Stimulated activated CD4-positive, alpha-beta T cell treated with anti-CD3 and anti-CD28 coated beads, TNF-alpha, amount 100 ng/mL, for 24 hours (primary cell): ENCODE measurements around the gene NOSTRIN.
"Not testable (repeated sequence)": the region's sequence is repeated elsewhere in the genome, so short reads cannot be mapped to it uniquely, and the experiment has no call there.

ENCODE experiments used
- DNase-seq, 3 experiments: peaks; one replicate each; pipeline ENCODE4 v3.0.0-alpha.2; 2020; ENCODE audit warnings: low read depth in 3 of 3

NOSTRIN gene

DNA sequence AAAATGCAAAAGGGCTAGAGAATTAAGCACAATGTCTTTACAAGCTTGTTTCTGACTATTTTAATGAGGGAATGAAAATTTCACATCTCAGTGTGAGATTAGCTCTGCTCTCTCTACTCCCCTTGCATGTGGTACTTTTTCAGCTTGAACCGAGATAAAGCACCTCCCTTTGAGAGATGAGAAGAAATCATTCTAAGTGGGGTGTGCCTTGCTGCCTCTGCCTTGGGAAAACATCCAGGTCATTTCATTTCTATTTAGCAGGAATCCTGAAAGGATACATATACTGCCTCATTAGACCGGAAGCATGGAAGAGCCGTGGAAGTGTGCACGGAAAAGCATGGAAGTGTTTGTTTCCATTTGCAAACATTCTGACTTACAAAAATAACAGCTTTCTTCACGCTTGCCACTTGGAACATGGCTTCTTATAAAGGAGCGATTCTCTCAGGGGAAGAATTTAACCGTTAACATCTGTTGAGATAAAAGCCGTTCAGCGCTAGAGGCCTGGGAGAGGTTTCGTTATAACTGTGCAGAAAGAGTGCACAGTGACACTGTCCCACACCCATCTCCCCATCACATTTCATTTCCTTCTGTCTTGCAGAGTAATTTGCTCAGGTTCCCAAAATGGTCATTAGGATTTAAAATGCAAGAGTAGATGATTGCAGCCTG, 16.7 kb downstream of the NOSTRIN start:
- no peak for DNase-seq

DNA sequence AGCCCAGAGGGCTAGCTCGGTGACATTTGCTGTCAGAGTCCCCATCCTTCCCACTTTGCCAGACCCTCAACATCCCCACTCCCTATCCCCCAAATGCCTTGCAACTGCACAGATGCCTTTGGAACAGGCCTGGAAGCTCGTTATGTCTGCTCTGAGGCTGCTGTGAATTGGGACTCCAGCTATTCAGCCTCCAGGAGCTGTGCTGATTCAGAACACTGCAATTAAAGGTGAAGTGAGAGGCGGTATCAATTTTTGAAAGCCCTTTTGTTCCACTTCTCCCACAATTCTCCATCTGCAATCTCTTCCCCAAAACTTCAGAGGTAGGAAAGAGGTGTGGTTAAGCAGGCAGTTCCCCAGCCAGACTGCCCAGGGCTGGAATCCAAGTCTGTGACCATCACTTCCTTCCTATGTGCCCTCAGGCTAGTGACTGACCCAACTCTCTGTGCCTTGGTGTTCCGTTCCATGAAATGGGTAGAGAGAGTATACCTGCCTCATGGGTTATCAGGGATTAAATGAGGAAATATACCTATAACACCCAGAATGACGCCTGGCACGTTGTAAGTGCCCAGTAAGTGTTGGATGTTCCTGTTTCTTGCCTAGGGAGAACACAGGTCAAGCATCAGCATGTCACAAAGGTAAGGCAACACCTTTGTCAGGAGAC, 17.5 kb downstream of the NOSTRIN start:
- DNase-seq = no peak

DNA sequence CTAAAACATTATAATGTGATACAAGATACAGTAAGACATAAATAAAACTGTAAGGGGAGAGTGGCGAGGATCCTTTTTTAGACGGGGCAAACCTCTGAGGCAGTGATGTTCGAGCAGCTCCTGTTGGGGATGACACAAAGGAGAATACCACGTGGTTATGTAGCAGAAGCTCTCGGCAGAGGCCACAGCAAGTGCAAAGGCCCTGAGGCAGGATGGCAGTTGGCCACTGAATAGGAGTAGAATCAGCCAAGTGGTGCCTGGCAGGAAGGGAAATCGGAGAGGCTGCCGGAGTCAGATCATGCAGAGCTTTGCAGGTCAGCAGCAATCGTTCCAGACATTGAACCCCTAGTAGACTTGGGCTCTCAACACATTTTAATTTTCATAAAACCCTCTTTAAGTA, 19.1 kb downstream of the NOSTRIN start:
- no peak for DNase-seq

DNA sequence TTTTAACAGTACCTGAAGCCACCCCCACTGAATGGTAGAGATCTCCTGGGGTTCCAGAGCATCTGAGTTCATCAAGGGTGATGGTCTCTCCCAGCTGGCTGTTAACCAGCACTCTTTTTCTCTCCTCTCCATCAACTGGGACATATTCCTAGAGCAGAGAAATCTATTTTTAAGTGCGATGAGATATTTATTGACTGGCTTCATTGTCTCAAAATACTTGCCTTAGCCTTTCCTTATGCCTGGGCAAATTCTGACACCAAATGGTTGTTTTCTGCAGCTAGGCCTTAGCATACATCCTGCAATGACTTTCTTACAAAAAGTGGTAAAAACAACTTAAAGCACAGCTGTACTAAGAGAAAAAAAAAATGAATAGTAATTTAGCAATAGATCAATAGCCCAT, 19.6 kb downstream of the NOSTRIN start:
- DNase-seq = no peak

DNA sequence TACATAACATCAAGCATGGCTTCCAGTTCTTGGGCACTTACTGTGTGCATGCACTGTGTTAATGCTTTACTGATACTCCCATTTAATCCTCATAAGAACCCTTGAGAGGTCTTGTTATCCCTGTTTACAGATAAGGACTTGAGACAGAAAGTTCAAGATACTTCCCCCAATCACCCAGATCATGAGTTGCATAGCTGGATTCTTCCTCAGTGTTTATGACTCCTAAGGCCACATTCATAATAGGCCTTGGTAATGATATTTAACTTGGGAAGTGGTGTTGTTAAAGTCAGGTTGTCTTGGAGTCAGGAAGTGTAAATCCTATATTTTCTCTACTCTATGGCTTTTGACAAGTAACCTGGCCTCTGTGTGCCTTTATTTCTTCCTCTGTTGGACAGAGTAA, 22.7 kb downstream of the NOSTRIN start:
- DNase-seq = no peak

DNA sequence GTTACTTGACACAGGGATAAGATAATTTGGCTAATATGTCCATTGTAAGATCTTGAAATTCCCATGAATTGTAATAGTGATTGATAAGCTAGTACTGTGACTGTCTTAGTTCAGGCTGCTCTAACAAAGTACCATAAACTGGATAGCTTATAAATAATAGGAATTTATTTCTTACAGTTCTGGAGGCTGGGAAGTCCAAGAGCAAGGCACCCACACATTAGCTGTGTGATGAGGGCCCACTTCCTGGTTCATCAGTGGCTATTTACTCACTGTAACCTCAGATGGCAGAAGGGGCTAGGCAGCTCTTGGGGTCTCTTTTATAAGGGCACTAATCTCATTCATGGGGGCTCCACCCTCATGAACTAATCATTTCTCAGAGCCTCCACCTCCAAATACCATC, 28.5 kb downstream of the NOSTRIN start:
- DNase-seq = no peak

DNA sequence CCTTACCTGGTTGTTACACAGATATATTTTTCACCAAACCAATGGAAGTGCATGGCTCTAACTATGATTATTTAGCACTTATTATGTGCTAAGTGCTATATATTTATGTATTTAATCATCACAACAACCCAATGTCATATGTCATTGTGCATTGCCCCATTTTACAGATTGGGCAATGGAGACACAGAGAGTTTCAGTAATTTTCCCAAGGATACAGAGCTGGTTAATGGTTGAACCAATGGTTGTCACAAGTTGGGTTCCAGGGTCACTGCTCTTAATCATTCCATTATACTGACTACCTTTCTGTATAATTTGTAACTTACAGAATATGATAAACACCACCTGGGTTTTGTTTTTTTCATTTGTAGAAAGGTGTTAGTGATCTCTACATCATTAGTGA, 29.2 kb downstream of the NOSTRIN start:
- no peak for DNase-seq

DNA sequence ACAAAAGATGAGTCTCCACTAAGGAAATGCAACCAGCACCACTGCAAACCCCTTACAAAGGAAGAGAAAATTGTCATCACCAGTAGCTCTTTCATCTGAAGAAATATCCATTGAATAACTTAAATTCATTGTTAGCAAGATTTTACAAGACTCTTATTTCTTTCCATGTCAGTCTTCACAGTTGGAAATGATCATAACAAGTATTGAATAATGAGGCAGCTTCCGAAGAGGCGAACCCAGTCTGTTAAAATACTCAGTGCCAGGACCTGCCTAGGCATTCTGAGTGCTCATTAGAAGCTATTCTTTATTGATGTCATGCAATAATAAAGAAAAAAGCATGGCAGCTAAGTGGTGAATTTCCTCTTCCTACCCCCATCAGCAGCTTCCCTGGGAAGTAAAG, 33.5 kb downstream of the NOSTRIN start:
- no peak for DNase-seq

DNA sequence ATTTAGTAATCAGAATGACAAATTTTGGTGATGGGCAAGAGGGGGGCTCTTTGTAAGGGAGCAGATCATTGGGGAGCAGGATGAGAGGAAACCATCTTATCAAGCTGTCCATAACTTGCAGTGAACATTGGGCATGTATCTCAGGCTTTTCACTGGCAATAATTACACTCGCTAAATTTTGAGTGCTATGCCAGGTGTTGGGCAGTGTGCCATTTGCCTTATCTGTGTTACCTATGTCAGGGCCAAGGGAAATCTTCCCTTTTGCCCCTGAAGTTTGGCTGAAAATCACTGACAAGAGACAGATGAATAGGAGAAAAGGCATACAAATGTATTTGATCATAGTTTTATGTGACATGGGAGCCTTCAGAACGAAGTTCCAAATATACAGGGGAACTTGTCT, 39.0 kb downstream of the NOSTRIN start:
- no peak for DNase-seq

DNA sequence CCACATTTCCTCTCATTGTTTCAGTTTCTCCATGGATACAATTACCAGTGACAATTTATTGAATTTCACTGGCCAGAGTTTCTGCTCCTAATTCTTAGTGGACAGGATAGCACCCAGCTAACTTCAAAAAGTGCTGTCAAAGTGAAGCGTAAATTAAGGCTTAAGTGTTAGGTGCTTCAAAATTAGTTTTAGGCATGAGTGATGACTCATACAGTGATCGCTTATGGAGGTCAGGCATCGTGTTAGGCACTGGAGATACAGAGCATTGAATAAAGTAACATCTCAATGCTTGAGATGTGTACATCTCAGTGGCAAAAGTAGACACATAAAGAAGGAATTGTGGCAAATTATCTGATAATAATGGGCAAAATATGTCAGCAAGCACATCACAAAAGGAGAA, 40.8 kb downstream of the NOSTRIN start:
- DNase-seq = no peak

DNA sequence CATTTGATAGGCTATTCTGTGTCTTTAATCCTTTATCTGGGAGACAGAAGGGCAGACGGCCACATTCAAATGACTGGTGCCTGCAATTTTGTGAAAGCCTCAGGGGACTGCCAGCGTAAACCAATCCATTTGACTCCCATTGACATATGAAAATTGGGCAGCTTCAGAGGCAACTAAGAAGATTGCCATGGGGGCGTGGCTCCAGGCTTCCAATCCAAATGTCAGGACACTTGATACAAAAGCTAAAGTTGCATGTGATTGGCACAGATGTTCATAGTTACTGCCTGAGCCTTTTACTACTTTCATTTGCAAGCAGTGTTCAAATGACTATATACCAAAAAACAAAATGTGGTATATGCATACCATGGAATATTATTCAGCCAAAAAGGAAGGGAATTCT, 45.8 kb downstream of the NOSTRIN start:
- no peak for DNase-seq

DNA sequence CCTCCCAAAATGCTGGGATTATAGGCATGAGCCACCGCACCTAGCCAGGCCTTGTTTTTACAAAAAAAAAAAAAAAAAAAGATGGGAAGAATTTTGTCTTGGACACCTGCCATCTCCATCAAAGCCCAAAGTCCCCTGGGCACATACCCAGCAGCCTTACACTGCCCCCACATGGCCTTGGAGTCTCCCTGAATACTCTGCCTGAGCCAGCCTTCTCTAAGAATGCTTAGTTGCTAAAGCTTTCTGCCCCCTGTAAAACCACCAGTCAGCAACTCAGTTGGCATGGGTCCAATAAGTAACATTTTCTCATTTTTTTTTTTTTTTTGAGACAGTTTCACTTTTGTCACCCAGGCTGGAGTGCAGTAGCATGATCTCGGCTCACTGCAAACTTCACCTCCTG, 47.2 kb downstream of the NOSTRIN start:
- no peak for DNase-seq

DNA sequence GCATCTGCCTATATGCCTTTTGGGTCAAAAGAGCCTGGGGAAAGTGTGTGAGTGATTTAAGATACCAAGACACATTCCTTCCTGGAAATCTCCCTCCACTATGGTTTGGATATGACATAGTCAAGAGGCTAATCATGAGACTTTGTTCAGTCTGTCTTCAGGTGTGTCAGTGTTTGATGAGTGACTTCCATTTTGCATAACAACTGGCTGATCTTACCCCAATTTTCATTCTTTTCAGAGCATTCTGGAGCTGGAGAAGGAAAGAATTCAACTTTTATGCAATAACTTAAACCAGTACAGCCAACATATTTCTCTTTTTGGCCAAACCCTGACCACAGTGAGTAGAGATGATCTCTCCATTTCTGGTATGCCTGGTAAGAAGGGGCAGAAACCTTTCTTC, 48.4 kb downstream of the NOSTRIN start:
- no peak for DNase-seq

DNA sequence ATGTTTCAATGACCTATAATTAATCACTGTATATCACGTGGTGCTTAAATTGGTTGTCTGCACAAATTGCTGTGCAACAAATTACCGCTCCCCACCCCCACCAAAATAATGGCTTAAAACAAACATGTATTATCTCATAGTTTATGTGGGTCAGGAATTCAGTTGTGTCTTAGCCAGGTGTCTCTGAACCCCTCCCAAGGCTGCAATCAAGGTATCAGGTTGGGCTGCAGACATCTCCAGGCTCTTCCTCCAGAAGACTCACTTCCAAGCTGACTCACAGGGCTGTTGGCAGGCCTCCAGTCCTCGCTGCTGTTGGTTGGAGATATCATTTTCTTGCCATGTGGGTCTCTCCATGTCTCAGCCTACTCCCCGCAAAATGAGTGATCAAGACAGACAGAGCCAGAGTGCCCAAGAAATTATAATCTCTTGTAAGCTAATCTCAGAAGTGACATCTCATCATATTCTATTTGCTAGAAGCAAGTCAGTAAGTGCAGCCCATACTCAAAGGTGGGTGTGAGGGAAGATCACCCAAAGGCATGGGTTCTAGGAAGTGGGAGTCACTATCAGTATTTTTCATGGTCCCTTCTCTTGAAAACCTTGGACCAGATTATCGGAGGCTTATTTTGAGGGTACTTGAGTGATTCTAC, 49.4 kb downstream of the NOSTRIN start:
- DNase-seq = no peak

DNA sequence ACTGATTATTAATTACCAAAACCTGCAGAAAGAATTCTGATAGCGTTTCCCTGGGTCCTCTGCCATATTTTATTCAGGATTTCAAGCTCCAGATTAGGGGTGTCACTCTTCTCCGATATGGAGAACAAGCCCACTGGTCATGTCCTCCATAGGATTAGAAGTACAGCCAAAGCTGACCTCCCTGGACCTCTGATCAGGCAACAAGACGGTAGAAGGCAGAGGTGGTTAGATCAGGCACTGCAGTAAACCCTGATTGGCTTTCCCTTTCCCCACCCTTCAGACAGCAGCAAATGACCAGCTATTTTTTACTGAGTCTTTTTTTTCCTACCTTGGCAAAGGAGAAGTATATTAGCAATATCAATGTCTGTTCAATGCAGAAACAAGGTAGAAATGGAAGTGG, 50.0 kb downstream of the NOSTRIN start:
- DNase-seq = no peak

DNA sequence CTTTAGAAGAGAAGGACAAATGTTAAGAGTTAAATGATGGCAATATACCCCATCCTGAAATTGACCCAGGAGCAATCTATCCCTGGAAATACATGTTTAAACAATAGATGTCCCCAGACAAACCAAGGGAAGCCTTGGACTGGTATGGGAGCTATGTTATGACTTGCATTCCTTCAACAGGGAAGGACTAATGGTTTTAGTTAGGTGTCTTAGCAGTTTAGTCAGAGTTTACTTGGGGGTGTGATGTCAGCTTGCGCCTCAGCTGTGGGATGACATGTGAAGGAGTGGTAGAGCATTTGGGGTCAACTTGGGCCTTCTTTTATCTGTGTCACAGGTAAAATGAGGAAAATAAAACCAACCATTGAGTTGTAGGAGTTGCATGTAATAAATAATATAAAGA, 51.0 kb downstream of the NOSTRIN start:
- DNase-seq = no peak

DNA sequence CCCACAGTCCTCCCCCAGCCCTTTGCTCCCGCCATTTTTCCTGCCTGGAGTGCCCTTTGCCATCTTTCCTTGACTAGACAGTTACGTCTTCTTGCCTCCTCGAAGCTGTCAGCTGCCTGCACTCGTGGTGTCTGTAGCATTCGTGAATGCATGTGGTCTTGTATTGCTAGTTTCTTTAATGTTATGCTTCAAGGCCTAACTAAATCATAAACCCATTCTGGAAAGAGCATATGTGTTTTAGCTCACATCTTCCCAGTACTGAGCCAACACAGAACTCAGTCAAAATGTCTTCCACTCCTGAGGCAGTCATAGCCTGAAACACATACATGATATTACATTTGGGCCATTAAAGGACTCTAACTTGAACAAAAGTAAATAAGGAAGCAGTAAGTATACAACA, 52.2 kb downstream of the NOSTRIN start:
- DNase-seq = no peak

DNA sequence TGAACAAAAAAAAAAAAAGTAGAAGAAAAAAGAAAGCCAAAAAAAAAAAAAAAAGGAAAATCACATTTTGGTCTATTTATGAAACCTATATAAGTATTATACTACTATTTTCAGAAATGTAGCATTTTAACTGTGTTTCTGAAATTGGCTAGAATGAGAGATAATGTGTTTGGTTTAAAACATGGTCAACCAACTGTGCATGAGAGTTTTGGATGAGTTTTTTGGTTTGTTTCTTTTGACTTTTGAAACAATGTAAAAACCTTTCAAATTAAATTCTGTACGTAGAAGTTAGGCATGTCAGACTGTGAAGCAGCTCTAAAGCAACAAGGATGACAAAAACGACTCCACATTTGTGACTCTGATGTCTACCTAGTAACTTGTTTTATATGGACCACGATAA, 53.2 kb downstream of the NOSTRIN start:
- DNase-seq = no peak

DNA sequence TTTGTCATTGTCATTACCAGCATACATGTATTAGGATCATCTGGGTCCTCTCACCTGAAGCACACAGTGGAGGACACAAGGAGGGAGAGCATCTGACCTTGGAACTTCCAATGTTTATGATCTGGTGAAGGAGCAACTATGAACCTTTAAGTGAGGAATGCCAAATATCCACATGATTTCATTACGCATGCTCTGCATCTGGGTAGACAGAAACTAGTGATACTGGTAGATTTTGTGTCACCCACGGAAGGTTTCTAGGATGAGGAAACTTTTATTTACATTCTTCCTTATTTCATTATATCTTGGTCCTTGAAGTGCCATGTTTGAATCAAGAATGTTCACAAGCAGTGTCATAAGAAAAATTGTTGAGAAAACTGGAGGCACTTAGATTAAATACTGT, 55.7 kb downstream of the NOSTRIN start:
- DNase-seq = no peak

DNA sequence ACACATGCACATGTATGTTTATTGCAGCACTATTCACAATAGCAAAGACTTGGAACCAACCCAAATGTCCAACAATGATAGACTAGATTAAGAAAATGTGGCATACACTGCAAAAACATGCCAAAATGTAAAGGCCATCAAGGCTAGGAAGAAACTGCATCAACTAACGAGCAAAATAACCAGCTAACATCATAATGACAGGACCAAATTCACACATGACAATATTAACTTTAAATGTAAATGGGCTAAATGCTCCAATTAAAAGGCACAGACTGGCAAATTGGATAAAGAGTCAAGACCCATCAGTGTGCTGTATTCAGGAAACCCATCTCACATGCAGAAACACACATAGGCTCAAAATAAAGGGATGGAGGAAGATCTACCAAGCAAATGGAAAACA, 64.7 kb downstream of the NOSTRIN start:
- not testable (repeated sequence) for DNase-seq

DNA sequence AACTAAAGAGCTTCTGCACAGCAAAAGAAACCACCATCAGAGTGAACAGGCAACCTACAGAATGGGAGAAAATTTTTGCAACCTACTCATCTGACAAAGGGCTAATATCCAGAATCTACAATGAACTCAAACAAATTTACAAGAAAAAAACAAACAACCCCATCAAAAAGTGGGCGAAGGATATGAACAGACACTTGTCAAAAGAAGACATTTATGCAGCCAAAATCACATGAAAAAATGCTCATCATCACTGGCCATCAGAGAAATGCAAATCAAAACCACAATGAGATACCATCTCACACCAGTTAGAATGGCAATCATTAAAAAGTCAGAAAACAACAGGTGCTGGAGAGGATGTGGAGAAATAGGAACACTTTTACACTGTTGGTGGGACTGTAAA, 67.9 kb downstream of the NOSTRIN start:
- not testable (repeated sequence) for DNase-seq

DNA sequence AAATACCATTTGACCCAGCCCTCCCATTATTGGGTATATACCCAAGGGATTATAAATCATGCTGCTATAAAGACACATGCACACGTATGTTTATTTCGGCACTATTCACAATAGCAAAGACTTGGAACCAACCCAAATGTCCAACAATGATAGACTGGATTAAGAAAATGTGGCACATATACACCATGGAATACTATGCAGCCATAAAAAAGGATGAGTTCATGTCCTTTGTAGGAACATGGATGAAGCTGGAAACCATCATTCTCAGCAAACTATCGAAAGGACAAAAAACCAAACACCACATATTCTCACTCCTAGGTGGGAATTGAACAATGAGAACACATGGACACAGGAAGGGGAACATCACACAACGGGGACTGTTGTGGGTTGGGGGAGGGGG, 68.4 kb downstream of the NOSTRIN start:
- not testable (repeated sequence) for DNase-seq

DNA sequence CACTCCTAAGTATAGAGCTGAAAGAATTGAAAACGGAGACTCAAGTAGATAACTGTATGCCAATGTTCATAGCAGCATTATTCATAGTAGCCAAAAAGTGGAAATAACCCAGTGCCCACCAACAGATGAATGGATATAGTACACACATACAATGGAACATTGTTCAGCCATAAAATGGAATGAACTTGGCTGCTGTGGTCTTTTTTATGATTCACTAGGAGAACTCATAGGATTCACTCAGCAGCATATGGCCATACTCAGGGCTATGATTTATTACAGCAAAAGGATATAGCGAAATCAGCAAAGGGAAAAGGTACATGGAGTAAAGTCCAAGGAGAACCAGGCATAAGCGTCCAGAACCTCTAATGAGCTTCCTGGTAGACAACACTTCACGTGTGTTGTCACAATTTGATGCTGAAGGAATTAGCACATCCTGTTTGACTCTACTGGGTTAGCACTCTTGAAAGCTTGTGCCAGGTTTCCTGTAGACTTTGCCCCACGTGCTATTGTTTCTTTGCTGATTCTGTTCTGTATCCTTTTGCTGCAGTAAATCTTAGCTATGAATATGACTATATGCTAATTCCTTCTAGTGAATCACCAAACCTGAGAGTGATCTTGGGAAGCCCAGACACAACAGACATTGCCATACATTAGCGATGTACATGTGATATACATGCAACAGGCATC, 72.1 kb downstream of the NOSTRIN start:
- no peak for DNase-seq
